GM23338 (cell line): ENCODE measurements around the gene CRACR2B. TPM values are rescaled to one million over a fixed set of nuclear protein-coding genes. Genes with fewer than 3 reads are reported as not detected.

Experiments used
- ATAC-seq: fragments of 200-7000 bp; cut with Tn5 transposase; 3 replicates; pipeline ENCODE4 v1.9.1; 2020
- DNase-seq: peaks from one replicate; pipeline ENCODE4 v3.0.0-alpha.2; 2015; ENCODE audit warnings: low spot score
- H2AFZ ChIP-seq: fragments of 200-600 bp; sonication (generic); 2 replicates; pipeline ENCODE4 v1.8.0; 2016; ENCODE audit warnings: antibody characterized with exemption, mild to moderate bottlenecking, moderate library complexity
- H3F3A ChIP-seq: fragments of 200-600 bp; sonication (generic); replicated peaks from 2 replicates; pipeline ENCODE4 v1.8.0; 2017; ENCODE audit warnings: antibody characterized with exemption, mixed run types, low read depth
- H3K27ac ChIP-seq: fragments of 200-600 bp; sonication (generic); 2 replicates; pipeline ENCODE4 v1.6.1; 2016; ENCODE audit warnings: low read depth
- H3K27me3 ChIP-seq: fragments of 200-600 bp; sonication (generic); 2 replicates; pipeline ENCODE4 v1.8.0; 2016; ENCODE audit warnings: mild to moderate bottlenecking, mixed run types, moderate library complexity; ENCODE audit not compliant: insufficient read depth
- H3K36me3 ChIP-seq: fragments of 200-600 bp; sonication (generic); 2 replicates; pipeline ENCODE4 v1.8.0; 2016; ENCODE audit warnings: mild to moderate bottlenecking; ENCODE audit not compliant: insufficient read depth
- H3K4me1 ChIP-seq: fragments of 200-600 bp; sonication (generic); 2 replicates; pipeline ENCODE4 v1.8.0; 2016; ENCODE audit warnings: mild to moderate bottlenecking, moderate library complexity; ENCODE audit not compliant: insufficient read depth
- H3K4me2 ChIP-seq: fragments of 200-600 bp; sonication (generic); 2 replicates; pipeline ENCODE4 v1.7.1; 2017; ENCODE audit warnings: mixed run types
- H3K4me3 ChIP-seq: fragments of 200-600 bp; sonication (generic); 2 replicates; pipeline ENCODE4 v1.6.1; 2016; ENCODE audit warnings: mixed run types
- H3K79me2 ChIP-seq: fragments of 200-600 bp; sonication (generic); replicated peaks from 2 replicates; pipeline ENCODE4 v1.8.0; 2017; ENCODE audit warnings: mild to moderate bottlenecking; ENCODE audit not compliant: insufficient read depth
- H3K9me2 ChIP-seq: fragments of 200-600 bp; sonication (generic); 2 replicates; pipeline ENCODE4 v1.8.0; 2017; ENCODE audit not compliant: insufficient read depth
- H4K20me1 ChIP-seq: fragments of 200-600 bp; sonication (generic); replicated peaks from 2 replicates; pipeline ENCODE4 v1.8.0; 2017; ENCODE audit warnings: mild to moderate bottlenecking; ENCODE audit not compliant: insufficient read depth
- H3K27ac Mint-ChIP-seq: 2 replicates; pipeline ENCODE4 v1.8.0; 2020; ENCODE audit warnings: inconsistent platforms, mild to moderate bottlenecking, moderate library complexity, mixed read lengths
- H3K27me3 Mint-ChIP-seq: 3 replicates; pipeline ENCODE4 v1.8.0; 2022; ENCODE audit warnings: low read depth, mild to moderate bottlenecking, moderate library complexity, mixed read lengths, inconsistent platforms; ENCODE audit not compliant: insufficient read depth, poor library complexity
- H3K36me3 Mint-ChIP-seq: 3 replicates; pipeline ENCODE4 v1.8.0; 2021; ENCODE audit warnings: low read depth, mild to moderate bottlenecking, inconsistent platforms, moderate library complexity, mixed read lengths
- H3K4me1 Mint-ChIP-seq: 3 replicates; pipeline ENCODE4 v1.8.0; 2020; ENCODE audit warnings: mild to moderate bottlenecking, inconsistent platforms, mixed read lengths
- H3K4me3 Mint-ChIP-seq: 3 replicates; pipeline ENCODE4 v1.8.0; 2021; ENCODE audit warnings: moderate library complexity, mild to moderate bottlenecking, inconsistent platforms, mixed read lengths
- H3K9me3 Mint-ChIP-seq: 3 replicates; pipeline ENCODE4 v1.8.0; 2020; ENCODE audit warnings: moderate library complexity, mild to moderate bottlenecking, inconsistent platforms, mixed read lengths
- CREB1 ChIP-seq: fragments of 250-450 bp; sonication (Bioruptor Pico); IDR thresholded peaks from 2 replicates; pipeline ENCODE4 v1.5.0; 2020; ENCODE audit warnings: low read depth, mild to moderate bottlenecking, moderate library complexity
- CTCF ChIP-seq, 2 experiments: fragments of 200-600 bp in 1 of 2; sonication (generic) in 1 of 2; conservative IDR thresholded peaks; 2 replicates each; pipeline versions ENCODE4 v1.5.1 to v1.6.1; 2016 to 2017; ENCODE audit warnings: antibody characterized with exemption in 2 of 2, low read depth in 2 of 2, mild to moderate bottlenecking in 2 of 2, moderate library complexity in 1 of 2
- EZH2 ChIP-seq: fragments of 200-600 bp; sonication (generic); IDR thresholded peaks from one replicate; pipeline ENCODE4 v1.8.0; 2017; ENCODE audit warnings: antibody characterized with exemption, mild to moderate bottlenecking, low read depth; ENCODE audit not compliant: unreplicated experiment
- EZH2phosphoT487 ChIP-seq: fragments of 200-600 bp; sonication (generic); IDR thresholded peaks from one replicate; pipeline ENCODE4 v1.8.1; 2018; ENCODE audit warnings: antibody characterized with exemption; ENCODE audit not compliant: unreplicated experiment
- JUNB ChIP-seq: IDR thresholded peaks from one replicate; pipeline ENCODE4 v1.6.1; 2016; ENCODE audit warnings: antibody characterized with exemption; ENCODE audit not compliant: unreplicated experiment
- NANOG ChIP-seq: IDR thresholded peaks from 2 replicates; pipeline ENCODE4 v1.6.1; 2016; ENCODE audit warnings: antibody characterized with exemption, borderline replicate concordance
- POLR2AphosphoS5 ChIP-seq: IDR thresholded peaks from 2 replicates; pipeline ENCODE4 v1.6.1; 2016; ENCODE audit warnings: antibody characterized with exemption, low read depth
- REST ChIP-seq: IDR thresholded peaks from one replicate; pipeline ENCODE4 v1.6.1; 2018; ENCODE audit warnings: antibody characterized with exemption; ENCODE audit not compliant: unreplicated experiment
- STAT1 ChIP-seq: IDR thresholded peaks from one replicate; pipeline ENCODE4 v1.6.1; 2016; ENCODE audit warnings: antibody characterized with exemption; ENCODE audit not compliant: unreplicated experiment
- ZNF114 ChIP-seq: fragments of 250-450 bp; sonication (Bioruptor Pico); IDR thresholded peaks from 2 replicates; pipeline ENCODE4 v1.5.0; 2020; ENCODE audit warnings: mild to moderate bottlenecking, moderate library complexity
- ZNF331 ChIP-seq: fragments of 250-450 bp; sonication (Bioruptor Pico); IDR thresholded peaks from 2 replicates; pipeline ENCODE4 v1.5.0; 2020; ENCODE audit warnings: low read depth, mild to moderate bottlenecking, moderate library complexity
- polyA plus RNA-seq: library from polyadenylated mRNA; unstranded; fragments of >200 nt; fragmentation: Nextera tagmentation; extraction: Ambion mirVana; gene quantifications from 2 replicates; pipeline ENCODE4 v1.2.1, GENCODE V29; 2016
- total RNA-seq: library from RNA; depleted of rRNA; stranded (reverse); fragments of >200 nt; shearing (Covaris generic); gene quantifications from 2 replicates; pipeline ENCODE4 v1.2.3, GENCODE V29; 2014

Gene CRACR2B
- total and polyA plus RNA-seq, 2 experiments from 2014 or later, result 55.9 to 64.1 TPM

- TF ChIP-seq CTCF (conservative IDR thresholded peaks at IDR 0.05; ENCODE audit: low read depth in 2 of 2) (no peak), ZNF331 (CRISPR knock-in tag) (no peak), STAT1 (no peak), ZNF114 (CRISPR knock-in tag) (no peak), REST (no peak), POLR2AphosphoS5 (no peak; the same call in 1 of the 2 replicates), JUNB (no peak), NANOG (no peak), EZH2phosphoT487 (no peak)
Measured at GRCh38 chr11:863023-863909, 35.5 kb downstream of the CRACR2B start (continued).

GRCh38 chr11:863910-864827 lies 36.5 kb downstream of the CRACR2B start:
- Histone ChIP-seq H4K20me1 (peaks cover 39% of the 10 kb centered on the region), H3K27me3 (no peaks in the 10 kb centered on the region), H3K4me1 (peaks cover 14% of the 10 kb centered on the region; the same call in 1 of the 2 replicates), H3K9me2 (no peaks in the 10 kb centered on the region), H3F3A (peaks cover 24% of the 10 kb centered on the region), H3K79me2 (no peaks in the 10 kb centered on the region), H2AFZ (no peak overlapping the region), H3K27ac (no peak overlapping the region), H3K36me3 (no peaks in the 10 kb centered on the region), H3K4me2 (0 out of 2 replicates have a peak overlapping the region, but pooled peaks have one; percentile 71), H3K4me3 (no peak overlapping the region)
- no peaks in the 10 kb centered on the region; the same call in 2 of the 3 replicates for H3K9me3 Mint-ChIP-seq
- ATAC-seq (no peak), DNase-seq (no peak)
- H3K27me3 Mint-ChIP-seq, result peaks cover 39% of the 10 kb centered on the region
- no peak overlapping the region for H3K27ac Mint-ChIP-seq
- no peaks in the 10 kb centered on the region for H3K36me3 Mint-ChIP-seq
- peaks cover 20% of the 10 kb centered on the region for H3K4me1 Mint-ChIP-seq
- H3K4me3 Mint-ChIP-seq, result no peak overlapping the region
- TF ChIP-seq NANOG (no peak), POLR2AphosphoS5 (no peak; the same call in 1 of the 2 replicates), STAT1 (no peak), CREB1 (CRISPR knock-in tag) (no peak), ZNF114 (CRISPR knock-in tag) (no peak), EZH2 (no peak)
